K562 (cell line): ENCODE results near the gene ABCC11. TPM values are rescaled to one million over a fixed set of nuclear protein-coding genes. Genes with fewer than 3 reads are reported as not detected.
A peak's percentile ranks its signal among the peaks of the same experiment; 100 is the strongest.

Experiments used
- AFF1 ChIP-seq, 2 experiments: fragments of 450-650 bp; IDR thresholded peaks; 2 replicates each; pipeline ENCODE4 v1.6.1; 2018; ENCODE audit warnings: mild to moderate bottlenecking in 2 of 2, low read depth in 1 of 2; ENCODE audit not compliant: partially characterized antibody in 2 of 2
- BMI1 ChIP-seq: fragments of 150-350 bp; IDR thresholded peaks from 2 replicates; pipeline ENCODE4 v1.6.1; 2014; ENCODE audit warnings: low read length
- CCNT2 ChIP-seq: IDR thresholded peaks from 2 replicates; pipeline ENCODE4 v1.6.1; 2011; ENCODE audit warnings: borderline replicate concordance, low read depth, mild to moderate bottlenecking, moderate library complexity, mixed read lengths, low read length; ENCODE audit not compliant: insufficient read length; ENCODE audit errors: extremely low read depth
- CXXC5 ChIP-seq: fragments of 250-450 bp; sonication (Bioruptor Pico); IDR thresholded peaks from 2 replicates; pipeline ENCODE4 v1.8.0; 2022; ENCODE audit warnings: inconsistent platforms, mild to moderate bottlenecking, moderate library complexity
- ELK1 ChIP-seq: sonication (generic); formaldehyde crosslinking; IDR thresholded peaks from 2 replicates; pipeline ENCODE4 v1.8.1; 2022; ENCODE audit warnings: missing genetic modification reagents
- HDAC2 ChIP-seq: fragments of 450-650 bp; IDR thresholded peaks from 2 replicates; pipeline ENCODE4 v1.6.1; 2016; ENCODE audit warnings: mild to moderate bottlenecking
- KLF13 ChIP-seq: fragments of 450-650 bp; IDR thresholded peaks from 2 replicates; pipeline ENCODE4 v1.6.1; 2016; ENCODE audit warnings: missing genetic modification characterization, low read depth, mild to moderate bottlenecking, missing compliant biosample characterization, moderate library complexity, borderline replicate concordance
- POLR2G ChIP-seq: fragments of 200-400 bp; formaldehyde crosslinking; IDR thresholded peaks from 2 replicates; pipeline ENCODE4 v1.6.1; 2017; ENCODE audit warnings: low read depth, mild to moderate bottlenecking, antibody characterized with exemption, low read length, moderate library complexity
- SRSF1 ChIP-seq: fragments of 200-400 bp; formaldehyde crosslinking; IDR thresholded peaks from 2 replicates; pipeline ENCODE4 v1.6.1; 2017; ENCODE audit warnings: mild to moderate bottlenecking, low read depth, low read length, moderate library complexity
- TEAD1 ChIP-seq, 2 experiments: fragments of 450-650 bp in 1 of 2; sonication (generic) in 1 of 2; formaldehyde crosslinking; IDR thresholded peaks; 2 replicates each; pipeline versions ENCODE4 v1.4.0 to v1.8.0; 2020 to 2022; ENCODE audit warnings: mild to moderate bottlenecking in 2 of 2, missing genetic modification reagents in 1 of 2
- ZNF133 ChIP-seq: fragments of 250-450 bp; sonication (Bioruptor Pico); IDR thresholded peaks from 2 replicates; pipeline ENCODE4 v1.4.0; 2020; ENCODE audit warnings: mild to moderate bottlenecking
- polyA plus RNA-seq, 8 experiments: library from polyadenylated mRNA; depleted of rRNA in 4 of 8; stranded (reverse) in 5 of 8; unstranded in 3 of 8; fragments of >200 nt; fragmentation: Nextera tagmentation in 2 of 8; fragmentation: Illumina TruSeq in 1 of 8; extraction: Ambion mirVana in 2 of 8; extraction: Trizol in 1 of 8; gene quantifications; 2 replicates each; pipeline versions ENCODE4 v1.2.1 to v1.2.3, GENCODE V29; 2011 to 2014; ENCODE audit warnings: inconsistent platforms in 1 of 8, missing spikeins in 1 of 8
- total RNA-seq, 7 experiments: library from RNA; depleted of rRNA in 6 of 7; stranded (reverse); fragments of >200 nt in 6 of 7; fragmentation: Illumina TruSeq in 2 of 7; extraction: Trizol in 2 of 7; gene quantifications; 2 replicates each; pipeline versions ENCODE4 v1.2.1 to v1.2.3, GENCODE V29; 2011 to 2021; ENCODE audit warnings: low replicate concordance in 1 of 7
- TF ChIP-seq, protein P1 (sequence below): fragments of 450-650 bp; conservative IDR thresholded peaks from 2 replicates; pipeline ENCODE4 v1.6.1; 2016; ENCODE audit warnings: missing genetic modification characterization, low read depth, mild to moderate bottlenecking, missing compliant biosample characterization, moderate library complexity
- TF ChIP-seq, protein P2 (sequence below): fragments of 450-650 bp; IDR thresholded peaks from 2 replicates; pipeline ENCODE4 v1.6.1; 2017; ENCODE audit warnings: antibody characterized with exemption, mild to moderate bottlenecking

The ABCC11 gene
- total and polyA plus RNA-seq, 9 of the 15 experiments (the other 6 are each of a cell fraction or from before 2014, with no cell fraction given), result 0.04 to 0.14 (median 0.04) TPM; not detected in 6

DNA sequence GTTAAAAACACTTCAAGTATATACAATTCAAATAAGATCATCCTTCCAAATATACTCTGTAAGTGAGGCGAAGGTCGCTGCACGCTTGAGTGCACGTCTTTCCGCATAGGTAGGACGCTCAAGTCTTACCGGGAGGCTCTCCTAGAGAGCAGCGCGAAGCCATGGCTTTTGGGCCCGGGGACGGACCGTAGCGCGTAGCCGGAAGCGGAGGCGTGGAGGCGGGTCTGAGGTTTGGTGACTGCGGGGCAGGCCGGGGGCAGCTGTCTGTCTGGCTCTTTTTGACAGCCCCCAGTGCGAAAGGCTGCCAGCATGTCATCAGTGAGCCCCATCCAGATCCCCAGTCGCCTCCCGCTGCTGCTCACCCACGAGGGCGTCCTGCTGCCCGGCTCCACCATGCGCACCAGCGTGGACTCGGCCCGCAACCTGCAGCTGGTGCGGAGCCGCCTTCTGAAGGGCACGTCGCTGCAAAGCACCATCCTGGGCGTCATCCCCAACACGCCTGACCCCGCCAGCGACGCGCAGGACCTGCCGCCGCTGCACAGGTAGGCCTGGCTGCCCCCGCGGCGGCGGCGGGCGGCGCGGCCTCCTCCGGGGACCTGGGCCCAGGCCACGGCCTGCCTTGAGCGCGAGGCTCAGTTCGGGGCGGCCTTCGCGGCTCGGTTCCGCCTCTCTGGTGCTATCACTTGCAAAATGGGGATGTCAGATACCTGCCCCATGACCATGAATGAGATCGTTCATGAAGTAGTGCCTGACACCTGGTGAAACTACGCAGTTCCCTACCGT, 3.1 kb downstream of the ABCC11 start, which contains the start of gene LONP2 (continued):
- TF ChIP-seq AFF1 (IDR thresholded peaks at IDR 0.05; ENCODE audit: low read depth in 1 of 2, partially characterized antibody in 2 of 2) (no peak), TEAD1 (CRISPR knock-in tag; IDR thresholded peaks at IDR 0.05) (peak in 1 of 2 experiments; percentile 60; a peak in 1 of 4 replicates), CXXC5 (peak; percentile 89), POLR2G (peak; percentile 80), KLF13 (tag) (0 out of 2 replicates have a peak, but pooled peaks have one; percentile 41), CCNT2 (peak; percentile 25), SRSF1 (no peak), ELK1 (CRISPR knock-in tag) (no peak), HDAC2 (peak; percentile 44; the same call in 1 of the 2 replicates), ZNF133 (CRISPR knock-in tag) (no peak), BMI1 (no peak; the same call in 1 of the 2 replicates)
- TF ChIP-seq, protein P1, sequence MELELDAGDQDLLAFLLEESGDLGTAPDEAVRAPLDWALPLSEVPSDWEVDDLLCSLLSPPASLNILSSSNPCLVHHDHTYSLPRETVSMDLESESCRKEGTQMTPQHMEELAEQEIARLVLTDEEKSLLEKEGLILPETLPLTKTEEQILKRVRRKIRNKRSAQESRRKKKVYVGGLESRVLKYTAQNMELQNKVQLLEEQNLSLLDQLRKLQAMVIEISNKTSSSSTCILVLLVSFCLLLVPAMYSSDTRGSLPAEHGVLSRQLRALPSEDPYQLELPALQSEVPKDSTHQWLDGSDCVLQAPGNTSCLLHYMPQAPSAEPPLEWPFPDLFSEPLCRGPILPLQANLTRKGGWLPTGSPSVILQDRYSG, result no peak
- TF ChIP-seq, protein P2, sequence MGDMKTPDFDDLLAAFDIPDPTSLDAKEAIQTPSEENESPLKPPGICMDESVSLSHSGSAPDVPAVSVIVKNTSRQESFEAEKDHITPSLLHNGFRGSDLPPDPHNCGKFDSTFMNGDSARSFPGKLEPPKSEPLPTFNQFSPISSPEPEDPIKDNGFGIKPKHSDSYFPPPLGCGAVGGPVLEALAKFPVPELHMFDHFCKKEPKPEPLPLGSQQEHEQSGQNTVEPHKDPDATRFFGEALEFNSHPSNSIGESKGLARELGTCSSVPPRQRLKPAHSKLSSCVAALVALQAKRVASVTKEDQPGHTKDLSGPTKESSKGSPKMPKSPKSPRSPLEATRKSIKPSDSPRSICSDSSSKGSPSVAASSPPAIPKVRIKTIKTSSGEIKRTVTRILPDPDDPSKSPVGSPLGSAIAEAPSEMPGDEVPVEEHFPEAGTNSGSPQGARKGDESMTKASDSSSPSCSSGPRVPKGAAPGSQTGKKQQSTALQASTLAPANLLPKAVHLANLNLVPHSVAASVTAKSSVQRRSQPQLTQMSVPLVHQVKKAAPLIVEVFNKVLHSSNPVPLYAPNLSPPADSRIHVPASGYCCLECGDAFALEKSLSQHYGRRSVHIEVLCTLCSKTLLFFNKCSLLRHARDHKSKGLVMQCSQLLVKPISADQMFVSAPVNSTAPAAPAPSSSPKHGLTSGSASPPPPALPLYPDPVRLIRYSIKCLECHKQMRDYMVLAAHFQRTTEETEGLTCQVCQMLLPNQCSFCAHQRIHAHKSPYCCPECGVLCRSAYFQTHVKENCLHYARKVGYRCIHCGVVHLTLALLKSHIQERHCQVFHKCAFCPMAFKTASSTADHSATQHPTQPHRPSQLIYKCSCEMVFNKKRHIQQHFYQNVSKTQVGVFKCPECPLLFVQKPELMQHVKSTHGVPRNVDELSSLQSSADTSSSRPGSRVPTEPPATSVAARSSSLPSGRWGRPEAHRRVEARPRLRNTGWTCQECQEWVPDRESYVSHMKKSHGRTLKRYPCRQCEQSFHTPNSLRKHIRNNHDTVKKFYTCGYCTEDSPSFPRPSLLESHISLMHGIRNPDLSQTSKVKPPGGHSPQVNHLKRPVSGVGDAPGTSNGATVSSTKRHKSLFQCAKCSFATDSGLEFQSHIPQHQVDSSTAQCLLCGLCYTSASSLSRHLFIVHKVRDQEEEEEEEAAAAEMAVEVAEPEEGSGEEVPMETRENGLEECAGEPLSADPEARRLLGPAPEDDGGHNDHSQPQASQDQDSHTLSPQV, result peak; percentile 42; the same call in 1 of the 2 replicates
